Ecto neural progenitor cell (in vitro differentiated cells): Measurements from ENCODE around the gene ARHGAP28.

ENCODE experiments used
- DNase-seq: peaks from one replicate; pipeline ENCODE4 v3.0.0-alpha.2; 2018; ENCODE audit warnings: low spot score

Gene ARHGAP28

DNA sequence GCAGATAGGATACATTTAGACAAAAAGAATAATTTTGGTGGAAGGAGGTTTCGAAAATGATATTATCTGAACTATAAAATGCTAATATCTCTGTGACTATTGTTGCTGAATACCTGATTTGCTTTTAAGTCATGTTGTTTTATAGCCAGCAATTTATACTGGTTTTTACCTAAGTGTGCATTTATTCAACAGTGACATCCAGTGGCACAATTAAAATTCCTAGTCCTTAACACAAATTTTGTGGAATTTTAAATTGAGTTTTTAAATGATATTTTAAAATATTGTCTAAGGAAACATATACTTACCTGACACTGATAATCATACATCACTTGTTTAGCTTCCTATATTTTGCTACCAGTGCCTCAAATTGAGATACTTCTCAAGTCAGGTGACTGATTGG, 144.8 kb downstream of the ARHGAP28 start:
- DNase-seq = no peak

DNA sequence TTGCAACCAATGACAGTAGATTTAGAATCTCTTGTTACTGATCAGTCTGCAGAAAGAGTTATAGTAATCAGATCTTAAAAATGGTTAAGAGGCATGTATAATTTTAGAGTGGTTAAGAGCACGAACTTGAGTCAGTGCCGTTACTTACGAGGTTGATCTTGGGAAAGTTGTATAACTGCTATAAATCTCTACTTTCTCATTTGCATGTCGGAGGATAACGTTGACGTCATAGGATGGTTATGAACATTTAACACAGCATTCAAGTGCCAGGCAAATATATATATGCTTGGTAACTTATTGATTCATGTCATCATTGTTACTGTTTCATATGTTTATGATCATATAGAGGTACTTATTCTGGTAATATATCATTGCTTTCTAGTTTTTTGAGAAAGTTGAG, 146.2 kb downstream of the ARHGAP28 start:
- no peak for DNase-seq

DNA sequence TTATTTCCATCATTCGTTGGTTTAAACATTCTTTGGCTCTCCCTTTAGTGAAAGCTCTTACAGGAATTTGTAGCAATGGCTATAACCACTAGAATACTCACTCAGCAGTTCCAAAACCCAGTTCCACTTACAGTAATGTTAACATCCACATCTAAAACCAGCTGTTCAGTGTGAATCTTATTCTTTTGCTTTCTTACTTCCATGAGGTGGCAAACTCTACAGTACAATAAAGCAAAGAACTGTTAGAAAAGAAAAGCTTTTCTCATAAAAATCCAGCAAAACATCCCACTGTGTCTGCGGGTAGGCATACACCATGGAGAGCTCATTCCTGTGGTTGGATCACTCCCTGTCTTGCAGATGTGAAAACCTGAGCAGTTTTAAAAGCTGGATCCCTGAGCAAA, 147.1 kb downstream of the ARHGAP28 start:
- DNase-seq = no peak

DNA sequence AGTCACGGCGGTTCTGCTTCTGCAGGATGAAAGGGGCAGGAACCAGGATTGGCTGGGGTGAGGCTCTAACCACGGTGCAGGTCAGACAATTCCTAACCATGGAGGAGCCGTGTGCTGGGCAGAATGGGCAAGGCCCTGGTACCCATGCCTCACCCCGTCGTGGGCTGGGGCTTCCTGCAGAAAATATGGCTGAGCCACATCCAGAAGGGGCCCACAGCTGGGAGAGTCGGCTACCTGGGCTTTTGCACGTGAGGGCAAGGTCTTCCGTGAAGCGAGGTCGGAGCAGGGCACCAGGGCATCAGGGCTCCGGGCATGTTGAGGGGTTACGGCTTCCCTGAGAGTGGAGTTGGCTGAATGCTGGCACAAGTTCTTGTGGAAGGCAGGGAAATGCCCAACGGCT, 147.8 kb downstream of the ARHGAP28 start:
- DNase-seq = no peak

DNA sequence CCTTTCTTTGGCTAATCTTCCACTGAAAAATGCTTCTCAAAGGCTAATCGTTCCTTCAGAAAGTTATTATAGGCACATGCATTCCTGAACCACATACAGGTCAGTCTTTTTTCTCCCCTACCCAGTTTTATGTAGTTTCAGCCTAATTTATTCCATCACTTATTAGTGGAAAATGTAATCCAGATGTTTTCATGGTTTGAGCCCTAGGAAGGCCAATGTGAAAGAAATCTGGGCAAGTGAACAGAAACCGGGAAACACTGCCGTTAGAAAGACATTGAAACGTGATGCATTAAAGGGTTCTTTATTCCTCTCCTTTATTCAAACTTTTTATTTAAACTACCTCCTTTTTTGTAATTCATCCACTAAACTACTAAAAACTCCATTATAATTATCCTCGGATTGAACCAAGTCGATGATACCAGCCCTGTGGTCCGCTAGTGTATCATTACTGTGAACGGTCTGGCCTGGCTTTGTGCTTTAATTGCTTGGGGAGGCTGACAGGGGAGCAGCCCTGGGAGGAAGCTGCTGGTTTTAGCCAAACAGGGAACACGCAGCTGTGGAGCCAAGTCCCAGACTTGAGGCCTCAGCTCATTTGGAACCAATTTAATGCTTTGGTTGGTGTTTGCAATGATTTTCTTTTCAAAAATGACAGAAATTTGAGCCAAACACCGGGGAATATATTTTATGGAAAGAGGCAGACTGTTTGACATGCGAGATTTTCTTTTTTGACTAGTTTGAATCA, 149.2 kb downstream of the ARHGAP28 start:
- DNase-seq = no peak

DNA sequence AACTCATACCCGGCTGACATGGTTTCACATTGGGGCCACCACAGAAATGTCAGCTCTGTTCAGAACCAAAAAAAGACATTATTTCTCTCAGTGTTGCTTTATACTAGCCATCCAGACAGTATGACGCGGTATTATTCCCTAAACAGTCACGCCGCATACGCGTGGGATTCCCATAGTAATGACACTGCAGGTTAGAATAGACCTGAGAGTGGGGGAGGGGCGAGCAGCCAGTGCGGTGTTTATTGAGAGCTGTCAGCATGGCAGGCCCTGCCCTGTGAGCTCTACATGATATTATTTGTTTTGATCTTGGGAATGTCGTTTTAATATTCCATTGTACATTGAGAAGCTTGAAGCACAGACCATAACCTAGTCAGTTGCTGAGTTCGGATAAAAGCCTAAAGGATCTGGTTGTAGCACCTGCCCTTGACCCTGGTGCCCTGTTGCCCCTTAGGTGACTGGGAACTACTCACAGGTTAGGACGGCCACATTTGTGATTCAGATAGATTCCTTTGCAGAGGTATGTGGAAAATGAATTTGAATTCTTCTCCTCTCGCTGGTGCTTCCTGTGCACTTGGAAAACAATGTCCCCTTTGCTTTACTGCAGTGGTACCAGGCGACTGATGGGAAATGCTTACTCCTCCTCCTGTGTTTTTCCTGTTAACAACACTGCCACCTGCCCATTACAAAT, 150.1 kb downstream of the ARHGAP28 start:
- DNase-seq = no peak

DNA sequence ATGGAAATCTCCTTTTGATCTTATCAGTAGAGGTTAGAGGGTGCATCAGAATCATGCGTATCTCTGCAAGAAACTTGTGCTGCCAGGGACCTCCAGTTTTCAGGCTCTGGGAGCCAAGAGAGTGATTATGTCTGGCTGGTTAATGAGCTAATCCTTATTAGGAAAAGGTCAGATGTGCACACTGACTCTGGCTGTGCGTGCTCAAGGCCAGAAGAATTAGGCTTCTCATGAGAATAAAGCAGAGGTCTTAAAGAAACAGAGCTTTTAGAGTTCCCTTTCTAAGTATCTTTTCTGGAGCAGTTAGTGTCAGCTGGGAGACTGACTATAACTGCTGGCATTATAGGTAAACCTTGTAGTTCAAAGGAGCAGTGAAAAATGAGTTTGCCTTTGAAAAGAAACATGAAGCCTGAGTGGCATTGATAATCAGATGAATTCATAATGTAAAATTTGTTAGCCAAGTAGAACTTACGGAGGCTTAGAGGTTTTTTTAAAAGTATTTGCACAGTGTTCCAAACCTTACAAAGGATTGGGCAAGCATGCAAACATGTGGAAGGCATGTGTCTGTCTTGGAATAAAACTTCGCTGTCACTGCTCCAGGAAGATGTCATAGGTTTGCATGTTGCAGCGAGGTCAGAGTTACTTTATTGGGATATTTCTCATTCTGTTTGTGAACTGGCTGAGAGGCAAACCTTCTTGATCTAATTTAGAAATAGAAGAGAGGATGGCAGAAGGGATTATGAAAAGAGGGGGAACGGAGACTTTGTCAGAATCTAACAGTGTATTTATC, 151.7 kb downstream of the ARHGAP28 start:
- DNase-seq = no peak

DNA sequence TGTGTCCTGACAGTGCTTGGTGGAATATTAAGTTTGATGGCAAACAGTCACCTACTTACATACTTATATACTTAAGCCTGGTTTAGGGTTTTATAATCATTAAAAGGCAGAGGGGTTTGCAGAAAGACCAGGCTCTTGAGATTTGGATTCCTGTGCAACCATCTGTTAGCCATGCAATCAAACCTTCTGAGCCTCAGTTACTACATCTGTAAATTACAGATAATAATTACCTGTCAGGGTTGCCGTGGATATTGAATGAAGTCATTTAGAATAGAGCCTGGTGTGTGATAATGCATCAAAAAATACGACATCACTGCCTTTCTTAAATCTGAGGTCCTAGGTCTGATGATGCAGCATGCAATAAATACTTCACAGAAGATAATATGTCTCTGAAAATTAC, 152.9 kb downstream of the ARHGAP28 start:
- no peak for DNase-seq

DNA sequence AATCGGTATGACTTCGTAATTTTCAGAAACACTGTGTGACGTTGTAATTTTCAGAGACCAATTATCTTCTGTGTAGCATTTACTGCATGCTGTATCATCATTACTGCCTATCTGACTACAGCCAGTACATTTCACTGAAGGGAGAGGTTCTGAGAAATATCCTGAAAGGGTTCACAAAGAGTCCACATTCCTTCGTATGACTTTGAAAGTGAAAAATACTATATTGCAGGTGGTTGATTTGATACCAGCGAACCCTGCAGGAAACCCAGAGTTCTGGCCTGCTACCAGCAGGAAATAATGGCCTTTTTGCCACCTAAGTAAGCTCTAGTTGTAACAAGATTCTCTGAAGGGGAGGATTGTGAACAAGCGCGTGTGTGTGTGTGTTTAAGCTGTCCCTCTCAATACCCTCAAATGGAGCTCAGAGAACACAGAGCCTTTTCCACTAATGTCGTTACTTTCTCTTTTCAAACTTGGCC, 155.5 kb downstream of the ARHGAP28 start:
- DNase-seq = no peak

DNA sequence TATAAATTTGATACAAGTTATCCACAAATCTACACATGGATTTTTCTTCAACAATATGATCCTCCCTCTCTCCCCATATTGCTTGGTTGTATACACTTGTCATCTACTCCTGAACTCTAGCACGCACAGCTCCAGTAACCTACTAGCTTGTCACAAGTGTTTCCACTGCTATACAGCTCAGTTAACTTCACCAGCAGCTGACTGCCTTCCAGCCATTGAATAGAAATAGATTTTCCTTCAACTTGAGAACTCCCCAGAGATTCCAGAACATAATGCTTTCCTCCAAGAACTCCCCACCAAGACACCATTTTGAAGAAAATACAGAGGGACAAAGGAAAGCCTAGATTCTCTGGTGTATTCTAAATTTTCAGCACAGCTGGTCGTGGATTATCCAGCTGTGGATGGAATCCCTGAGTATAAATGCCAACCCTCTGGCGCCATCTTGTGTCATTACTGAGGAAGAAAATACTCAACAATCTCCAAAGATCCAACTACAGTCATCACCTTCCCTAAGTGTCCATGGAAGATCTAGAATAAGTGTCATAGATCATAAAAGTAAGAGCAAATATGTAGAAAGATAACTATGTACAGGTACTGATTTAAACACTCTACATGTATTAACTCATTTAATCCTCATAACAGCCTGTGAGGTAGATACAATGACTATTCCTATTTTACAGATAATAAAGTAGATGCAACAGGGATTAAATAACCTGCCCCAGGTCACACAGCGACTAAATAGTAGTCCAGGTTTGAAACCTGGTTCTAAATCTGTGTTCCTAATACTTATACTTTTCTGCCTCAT, 156.7 kb downstream of the ARHGAP28 start:
- peak; percentile 59 for DNase-seq

DNA sequence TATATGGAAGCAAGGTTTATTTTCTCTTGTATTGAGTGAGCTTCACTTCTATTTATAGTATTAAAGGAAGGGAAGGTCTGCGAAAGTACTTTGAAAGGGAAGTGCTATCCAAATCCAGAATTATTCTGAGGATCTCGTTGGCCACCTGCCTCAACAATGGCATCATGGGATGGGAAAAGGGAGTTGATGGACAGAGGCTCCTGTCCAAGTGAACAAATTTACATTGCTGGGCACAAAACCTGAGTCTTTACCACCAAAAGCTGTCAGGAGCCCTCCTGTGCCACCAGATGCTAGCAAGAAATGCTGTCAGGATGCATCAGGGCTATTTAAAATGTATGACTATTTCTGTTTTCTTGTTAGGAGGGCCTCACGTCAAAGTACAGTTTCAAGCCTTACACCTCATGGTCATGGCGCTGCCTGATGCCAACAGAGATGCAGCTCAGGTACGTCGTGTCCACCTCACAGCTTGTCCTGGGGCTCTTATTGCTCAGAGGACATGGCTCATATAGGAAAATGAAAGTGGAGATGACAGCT, 157.3 kb downstream of the ARHGAP28 start:
- no peak for DNase-seq

DNA sequence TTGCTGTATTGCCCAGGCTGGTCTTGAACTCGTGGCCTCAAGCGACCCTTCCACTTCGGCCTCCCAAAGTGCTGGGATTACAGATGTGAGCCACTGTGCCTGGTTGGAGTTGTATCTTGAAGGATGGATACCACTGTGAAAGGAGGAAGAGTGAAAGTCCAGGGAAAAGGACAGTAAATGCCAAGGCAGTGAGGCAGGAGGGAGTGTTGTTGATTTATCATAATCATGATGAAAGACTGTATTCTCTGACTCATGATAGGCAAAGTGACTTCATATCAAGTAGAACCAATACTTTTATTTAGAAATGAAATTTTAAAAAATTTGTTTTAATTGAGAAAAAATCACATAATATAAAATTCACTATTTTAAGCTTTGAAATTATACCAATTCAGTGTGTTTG, 162.3 kb downstream of the ARHGAP28 start:
- DNase-seq = no peak

DNA sequence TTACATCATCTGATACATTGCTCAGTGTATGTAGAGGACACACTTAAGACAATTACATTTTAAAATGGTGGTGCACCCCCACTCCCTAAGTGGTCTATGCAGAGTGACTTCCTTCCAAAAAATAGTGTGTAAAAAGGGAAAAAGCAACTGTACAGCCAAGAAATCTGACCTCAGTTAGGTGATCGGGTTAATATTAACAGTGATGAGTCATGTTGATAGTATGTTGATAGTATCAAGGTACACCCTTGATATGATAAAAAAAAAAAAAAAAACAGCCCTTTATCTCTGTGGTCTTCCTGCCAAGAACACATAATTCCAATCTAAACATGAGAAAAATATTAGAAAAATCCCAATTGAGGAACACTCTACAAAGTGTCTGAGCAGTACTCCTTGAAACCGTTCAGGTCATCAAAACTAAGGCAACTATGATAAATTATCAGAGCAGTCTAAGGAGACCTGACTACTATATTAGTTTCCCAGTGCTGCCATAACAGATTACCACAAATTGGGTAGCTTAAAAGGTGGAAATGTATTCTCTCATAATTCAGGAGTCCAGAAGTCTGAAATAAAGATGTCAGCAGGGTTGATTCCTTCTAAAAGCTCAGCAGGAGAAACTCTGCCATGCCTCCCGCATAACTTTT, 171.9 kb downstream of the ARHGAP28 start:
- no peak for DNase-seq

DNA sequence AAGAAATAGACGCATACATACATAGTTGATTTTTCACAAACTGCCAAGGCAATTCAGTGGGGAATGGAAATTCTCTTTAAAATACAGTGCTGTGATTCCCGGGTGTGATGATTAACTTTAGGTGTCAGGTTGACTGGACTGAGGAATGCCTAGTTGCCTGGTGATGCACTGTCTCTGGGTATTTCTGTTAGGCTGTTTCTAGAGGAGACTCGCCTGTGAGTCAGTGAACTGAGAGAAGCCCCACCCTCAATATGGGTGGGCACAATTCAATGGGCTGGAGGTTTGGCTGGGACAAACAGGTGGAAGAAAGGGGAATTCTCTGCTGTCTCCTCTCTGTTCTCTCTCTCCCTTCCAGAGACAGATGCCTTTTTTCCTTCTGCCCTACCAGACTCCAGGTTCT, 187.6 kb downstream of the ARHGAP28 start:
- no peak for DNase-seq

DNA sequence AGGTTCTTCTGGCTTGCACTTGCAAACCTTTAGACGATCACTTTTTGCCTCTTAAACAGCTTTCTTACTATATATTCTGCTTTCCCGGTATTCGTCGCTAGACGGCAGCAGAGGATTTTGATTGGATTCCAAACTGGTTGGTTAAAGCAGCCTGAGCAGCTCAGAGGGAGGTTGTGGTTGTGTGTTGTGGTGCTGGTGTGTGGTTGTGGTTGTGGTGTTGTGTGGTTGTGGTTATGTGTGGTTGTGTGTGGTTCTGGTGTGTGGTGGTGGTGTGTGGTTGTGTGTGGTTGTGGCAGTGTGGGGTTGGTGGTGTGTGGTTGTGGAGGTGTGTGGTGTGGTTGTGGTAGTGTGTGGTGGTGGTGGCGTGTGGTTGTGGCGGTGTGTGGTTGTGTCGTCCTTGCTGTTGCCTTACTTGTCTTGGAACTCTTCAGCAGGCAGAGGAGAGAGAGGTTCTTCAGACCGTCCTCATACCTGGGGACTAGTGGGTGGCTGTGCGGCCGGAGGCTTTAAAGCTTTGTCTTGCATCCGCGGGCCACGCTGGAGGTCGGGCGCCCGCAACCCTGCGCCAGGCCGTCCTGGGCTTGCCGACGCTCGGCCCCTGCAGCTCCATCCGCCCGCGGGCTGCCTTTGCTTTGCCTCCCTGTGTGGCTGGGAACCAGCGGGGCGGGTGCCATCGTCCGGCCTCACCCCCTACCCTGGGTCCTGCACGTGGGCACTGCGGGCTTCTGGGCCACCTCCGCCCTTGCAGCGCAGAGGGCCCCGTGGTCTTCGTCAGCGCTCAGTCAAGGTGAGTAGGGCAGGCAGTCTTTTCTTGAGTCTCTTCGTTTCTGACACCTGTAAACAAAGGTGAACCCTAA, 190.8 kb downstream of the ARHGAP28 start:
- DNase-seq = peak; percentile 72

DNA sequence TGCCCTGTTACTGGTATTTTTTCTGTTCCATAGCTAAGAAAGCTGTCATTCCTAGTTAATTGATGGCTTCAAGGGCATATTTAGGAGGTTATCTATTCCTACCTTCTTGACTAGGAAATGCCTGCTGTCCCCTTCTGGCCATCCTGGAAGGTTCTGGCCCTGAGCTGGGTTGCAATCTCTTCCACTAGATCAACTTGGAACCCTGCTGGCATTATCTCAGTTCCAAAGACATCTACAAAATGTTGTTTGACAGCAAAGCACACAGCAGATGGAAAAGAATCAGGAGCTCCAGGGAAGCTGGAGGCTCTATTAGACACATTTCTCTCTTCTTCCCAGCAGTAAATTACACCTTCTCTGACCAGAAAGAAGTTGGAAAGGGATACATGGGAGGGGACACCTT, 192.1 kb downstream of the ARHGAP28 start:
- DNase-seq = no peak

DNA sequence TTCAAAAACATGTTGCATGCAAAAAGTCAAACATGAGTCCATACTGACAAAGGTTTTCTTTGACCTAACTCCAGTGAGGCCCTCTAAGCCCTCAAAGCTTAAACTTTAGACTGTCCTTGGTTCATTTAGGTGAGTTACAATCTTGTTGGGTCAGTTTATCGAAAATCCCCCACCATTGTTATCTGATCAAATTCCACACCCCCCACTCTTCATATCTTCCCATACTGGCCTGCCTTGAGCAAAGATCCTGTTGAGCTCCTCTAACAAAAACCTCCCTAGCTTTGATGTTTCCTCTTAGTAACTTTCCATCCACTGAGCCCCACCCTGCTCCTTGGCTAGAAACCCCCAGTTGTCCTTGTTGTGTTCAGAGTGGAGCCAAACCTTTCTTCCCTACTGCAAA, 193.7 kb downstream of the ARHGAP28 start:
- no peak for DNase-seq

DNA sequence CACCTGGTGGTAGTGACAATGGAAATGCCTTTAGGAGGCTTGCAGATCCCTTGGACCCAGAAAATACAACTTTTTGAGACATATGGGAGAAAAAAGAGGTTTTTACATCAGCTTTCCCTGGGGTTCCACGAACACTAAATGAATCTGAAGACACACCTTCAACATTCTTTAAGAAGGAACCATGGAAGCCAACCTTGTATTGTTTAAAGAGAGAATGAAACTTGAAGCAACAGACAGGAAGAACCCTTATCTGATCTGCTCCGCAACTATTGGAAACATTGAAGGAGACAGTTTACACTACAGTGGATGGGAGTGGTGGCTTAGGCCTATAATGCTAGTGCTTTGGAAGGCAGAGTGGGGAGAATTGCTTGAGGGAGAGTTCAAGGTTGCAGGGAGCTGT, 197.6 kb downstream of the ARHGAP28 start:
- DNase-seq = no peak

DNA sequence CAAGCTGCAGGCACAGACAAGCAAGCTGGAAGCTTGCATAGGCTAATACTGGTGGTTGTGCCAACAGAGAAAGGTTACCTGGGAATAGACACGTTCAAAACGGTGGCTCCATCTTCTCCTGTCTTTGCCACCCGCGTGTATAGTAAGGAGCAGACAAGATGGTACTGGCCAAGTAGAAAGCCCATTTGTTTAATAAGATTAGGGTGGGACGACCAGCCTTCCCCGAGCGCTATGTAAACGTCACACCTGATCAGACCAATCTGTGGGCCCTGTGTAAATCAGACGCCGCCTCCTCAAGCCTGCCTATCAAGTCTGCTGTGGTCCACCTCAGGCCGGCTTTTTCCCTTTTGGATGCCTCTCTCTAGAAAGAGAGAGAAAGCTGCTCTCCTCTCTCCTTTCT, 198.8 kb downstream of the ARHGAP28 start:
- no peak for DNase-seq

DNA sequence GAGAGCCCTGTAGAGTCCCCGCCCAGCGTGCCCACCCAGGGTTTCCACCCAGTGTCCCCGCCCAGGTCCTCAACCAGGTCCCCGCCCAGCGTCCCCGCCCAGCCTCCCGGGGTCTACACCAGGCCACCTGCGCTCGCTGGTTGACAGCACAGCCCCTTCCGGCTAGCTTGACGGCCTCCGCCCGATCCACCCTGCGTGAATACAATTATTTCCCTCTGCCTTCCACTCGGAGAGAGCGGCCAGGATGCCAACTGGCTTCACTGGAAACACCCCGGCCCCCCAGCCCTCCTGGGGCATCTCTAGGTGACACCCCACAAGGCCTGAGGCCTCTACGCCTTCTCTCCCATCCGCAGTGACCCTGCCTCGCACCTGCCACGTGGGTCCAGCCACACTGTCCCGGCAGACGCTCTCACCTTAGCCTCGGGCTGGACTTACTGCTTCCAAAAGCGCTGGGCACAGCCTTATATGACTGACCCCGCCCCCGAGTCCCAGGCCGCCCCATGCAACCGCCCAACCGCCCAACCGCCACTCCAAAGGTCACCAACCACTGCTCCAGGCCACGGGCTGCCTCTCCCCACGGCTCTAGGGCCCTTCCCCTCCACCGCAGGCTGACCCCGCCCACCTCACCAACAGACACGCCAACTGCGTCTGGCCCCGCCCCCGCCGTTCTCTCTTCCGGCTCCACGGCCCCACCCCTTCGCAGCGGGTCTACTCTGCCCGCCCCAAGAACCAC, 200.0 kb downstream of the ARHGAP28 start:
- DNase-seq = peak; percentile 59
